Measurements from ENCODE around the gene GRK7. TPM values are rescaled to one million over a fixed set of nuclear protein-coding genes. Genes with fewer than 3 reads are reported as not detected.

GRK7 gene
- total and polyA plus RNA-seq, 2 of the 4 experiments (the other 2 are of a cell fraction): not detected

DNA sequence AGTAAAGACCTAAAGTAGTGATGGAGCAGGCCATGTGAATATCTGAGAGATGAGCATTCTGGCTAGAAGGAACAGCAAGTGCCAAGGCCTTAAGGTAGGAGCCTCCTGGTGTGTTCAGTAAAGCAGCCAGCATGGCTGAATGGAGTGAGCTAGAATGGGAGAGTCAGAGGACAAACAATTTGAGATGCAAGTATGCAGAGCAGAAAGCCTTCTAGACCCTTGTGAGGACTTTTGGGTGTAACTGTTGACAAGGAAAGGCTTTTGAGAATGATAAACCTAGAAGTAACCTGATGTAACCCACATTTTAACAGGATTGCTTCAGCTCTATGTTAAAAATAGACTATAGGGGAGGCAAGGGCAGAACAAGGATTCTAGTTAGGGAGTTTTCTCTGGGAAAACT, 40.0 kb upstream of the GRK7 start:
- Histone ChIP-seq H3K18ac (ENCODE audit: low read depth, low read length) (no peak overlapping the region), H3K4ac (ENCODE audit: low read depth, low read length) (no peak overlapping the region), H2BK5ac (ENCODE audit: low read depth, low read length, poor library complexity, severe bottlenecking) (no peak overlapping the region), H2BK15ac (ENCODE audit: low read depth, low read length) (no peak overlapping the region), H3K56ac (ENCODE audit: extremely low read depth, insufficient read depth, low read length) (no peak overlapping the region), H3K27me3 (ENCODE audit: control insufficient read depth, insufficient read depth, low read length) (no peaks in the 10 kb centered on the region), H3K27ac (ENCODE audit: insufficient read depth, low read length) (no peak overlapping the region), H3K4me2 (ENCODE audit: low read depth, low read length) (no peak overlapping the region), H3K9me1 (ENCODE audit: insufficient read depth, low read length) (peaks cover 2% of the 10 kb centered on the region; the same call in 1 of the 2 replicates), H2AK9ac (replicated peaks; ENCODE audit: low read depth, low read length, poor library complexity) (no peak overlapping the region), H4K20me1 (ENCODE audit: insufficient read depth, low read length) (no peaks in the 10 kb centered on the region), H3K36me3 (ENCODE audit: control insufficient read depth, insufficient read depth, low read length) (no peaks in the 10 kb centered on the region), H4K5ac (ENCODE audit: low read depth, low read length) (no peak overlapping the region), H3K9me3 (ENCODE audit: control insufficient read depth, insufficient read depth, low read length) (no peaks in the 10 kb centered on the region), H3K9ac (ENCODE audit: low read depth, low read length) (no peak overlapping the region), H3K14ac (replicated peaks; ENCODE audit: low read depth, low read length) (no peak overlapping the region), H2BK120ac (ENCODE audit: low read depth, low read length) (no peak overlapping the region), H3K79me1 (ENCODE audit: low read depth in 1 of 2, low read length in 2 of 2) (no peaks in the 10 kb centered on the region), H3K4me1 (ENCODE audit: control insufficient read depth, insufficient read depth, low read length) (peaks cover 3% of the 10 kb centered on the region; the same call in 1 of the 2 replicates), H2AK5ac (ENCODE audit: low read depth, low read length) (no peak overlapping the region), H3K4me3 (ENCODE audit: insufficient read depth, low read depth, low read length) (no peak overlapping the region), H2AFZ (replicated peaks; ENCODE audit: low read length, poor library complexity) (no peak overlapping the region), H2BK20ac (ENCODE audit: low read depth, low read length) (no peak overlapping the region), H4K8ac (ENCODE audit: low read depth in 2 of 2, low read length in 2 of 2) (no peak overlapping the region), H4K91ac (ENCODE audit: insufficient read depth, low read depth, low read length) (no peak overlapping the region), H3K23ac (ENCODE audit: low read depth, low read length) (no peak overlapping the region)
- no TSS peak for BruUV-seq (replicated peaks)
- dilution Hi-C loops (cut with HindIII; ENCODE audit: low sequenced_read_pairs, unreplicated experiment): no loop called here
- intact Hi-C loops (cut with micrococcal nuclease): no loop called here
- in situ Hi-C loops (cut with MboI; ENCODE audit: low sequenced_read_pairs): no loop called here
- ChIA-PET POLR2A (ENCODE audit: unreplicated experiment) (interaction anchor here (1.0 kb wide), 1 partner anchor 12 kb away, joined by 3 read pairs; no protein-coding TSS in a partner anchor), CTCF (interaction anchor here (0.5 kb wide), 1 partner anchor 130 kb away, joined by 3 read pairs; no protein-coding TSS in a partner anchor)
- no peak for TF ChIP-seq SMC3 (IDR thresholded peaks at IDR 0.05; ENCODE audit: low read depth, low read length)
- TF ChIP-seq, protein P1, sequence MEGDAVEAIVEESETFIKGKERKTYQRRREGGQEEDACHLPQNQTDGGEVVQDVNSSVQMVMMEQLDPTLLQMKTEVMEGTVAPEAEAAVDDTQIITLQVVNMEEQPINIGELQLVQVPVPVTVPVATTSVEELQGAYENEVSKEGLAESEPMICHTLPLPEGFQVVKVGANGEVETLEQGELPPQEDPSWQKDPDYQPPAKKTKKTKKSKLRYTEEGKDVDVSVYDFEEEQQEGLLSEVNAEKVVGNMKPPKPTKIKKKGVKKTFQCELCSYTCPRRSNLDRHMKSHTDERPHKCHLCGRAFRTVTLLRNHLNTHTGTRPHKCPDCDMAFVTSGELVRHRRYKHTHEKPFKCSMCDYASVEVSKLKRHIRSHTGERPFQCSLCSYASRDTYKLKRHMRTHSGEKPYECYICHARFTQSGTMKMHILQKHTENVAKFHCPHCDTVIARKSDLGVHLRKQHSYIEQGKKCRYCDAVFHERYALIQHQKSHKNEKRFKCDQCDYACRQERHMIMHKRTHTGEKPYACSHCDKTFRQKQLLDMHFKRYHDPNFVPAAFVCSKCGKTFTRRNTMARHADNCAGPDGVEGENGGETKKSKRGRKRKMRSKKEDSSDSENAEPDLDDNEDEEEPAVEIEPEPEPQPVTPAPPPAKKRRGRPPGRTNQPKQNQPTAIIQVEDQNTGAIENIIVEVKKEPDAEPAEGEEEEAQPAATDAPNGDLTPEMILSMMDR (conservative IDR thresholded peaks at IDR 0.05; ENCODE audit: low read depth, low read length): no peak
- TF ChIP-seq CEBPB (IDR thresholded peaks at IDR 0.05; ENCODE audit: low read depth, low read length): no peak
- no peak for TF ChIP-seq POLR2A (IDR thresholded peaks at IDR 0.05; ENCODE audit: low read depth, low read length)
- no peak for TF ChIP-seq BHLHE40 (IDR thresholded peaks at IDR 0.05; ENCODE audit: low read depth, low read length)
- TF ChIP-seq NFE2L2 (IDR thresholded peaks at IDR 0.05; ENCODE audit: low read depth, low read length): no peak
- no peak for TF ChIP-seq RFX5 (IDR thresholded peaks at IDR 0.05; ENCODE audit: low read depth, low read length)
- TF ChIP-seq MAFK (IDR thresholded peaks at IDR 0.05; ENCODE audit: low read depth, low read length): no peak
- no peak for TF ChIP-seq RCOR1 (IDR thresholded peaks at IDR 0.05; ENCODE audit: insufficient replicate concordance, low read length)
- no peak for TF ChIP-seq MXI1 (IDR thresholded peaks at IDR 0.05; ENCODE audit: borderline replicate concordance, low read depth, low read length)
- no peak for TF ChIP-seq RAD21 (IDR thresholded peaks at IDR 0.05; ENCODE audit: low read length)
- TF ChIP-seq MAZ (IDR thresholded peaks at IDR 0.05; ENCODE audit: borderline replicate concordance, low read depth, low read length): no peak
- no peak for TF ChIP-seq FOS (IDR thresholded peaks at IDR 0.05; ENCODE audit: low read depth, low read length)
- no peak for DNase-seq
- ATAC-seq (ENCODE audit: low read depth): no peak

Data from IMR-90 (cell line).